Keratinocyte (primary cell): ENCODE results near the gene TTF1. TPM values are rescaled to one million over a fixed set of nuclear protein-coding genes. Genes with fewer than 3 reads are reported as not detected.

Source experiments
- DNase-seq: peaks from one replicate; pipeline ENCODE4 v3.0.0-alpha.2; 2011; ENCODE audit warnings: low read depth, missing footprints, low spot score
- FAIRE-seq: peaks from 2 replicates; lab custom pipeline; 2011; peaks lifted over from hg19 to GRCh38; lab: Jason Lieb, UNC
- H2AFZ ChIP-seq: 2 replicates; pipeline ENCODE4 v1.6.0; 2012; ENCODE audit warnings: low read length, control low read depth, inconsistent platforms; ENCODE audit not compliant: control insufficient read depth
- H3K27ac ChIP-seq: 2 replicates; pipeline ENCODE4 v1.5.1; 2011; ENCODE audit warnings: low read length; ENCODE audit not compliant: control insufficient read depth, insufficient read depth
- H3K27me3 ChIP-seq: 3 replicates; pipeline ENCODE4 v1.6.0; 2011; ENCODE audit warnings: low read length; ENCODE audit not compliant: control insufficient read depth, insufficient read depth; ENCODE audit errors: extremely low read depth
- H3K36me3 ChIP-seq, 2 experiments: 2 replicates in 1 of 2; 3 replicates in 1 of 2; pipeline ENCODE4 v1.5.1; 2011; ENCODE audit warnings: low read length in 2 of 2, mild to moderate bottlenecking in 1 of 2; ENCODE audit not compliant: control insufficient read depth in 2 of 2, insufficient read depth in 2 of 2; ENCODE audit errors: extremely low read depth in 1 of 2
- H3K4me1 ChIP-seq: 3 replicates; pipeline ENCODE4 v1.5.1; 2011; ENCODE audit warnings: low read length; ENCODE audit not compliant: control insufficient read depth, insufficient read depth; ENCODE audit errors: extremely low read depth
- H3K4me2 ChIP-seq: 3 replicates; pipeline ENCODE4 v1.6.0; 2011; ENCODE audit warnings: low read depth, low read length; ENCODE audit not compliant: control insufficient read depth, insufficient read depth; ENCODE audit errors: extremely low read depth
- H3K4me3 ChIP-seq, 3 experiments: fragments of 200-600 bp in 1 of 3; sonication (generic) in 1 of 3; 2 replicates in 2 of 3; 3 replicates in 1 of 3; pipeline ENCODE4 v1.5.1; 2011 to 2016; ENCODE audit warnings: low read length in 3 of 3, mild to moderate bottlenecking in 3 of 3, control low read depth in 2 of 3, inconsistent platforms in 1 of 3, low read depth in 1 of 3, mixed read lengths in 1 of 3, mixed run types in 1 of 3, moderate library complexity in 1 of 3; ENCODE audit not compliant: control insufficient read depth in 2 of 3, insufficient read depth in 2 of 3; ENCODE audit errors: extremely low read depth in 1 of 3
- H3K79me2 ChIP-seq: 2 replicates; pipeline ENCODE4 v1.6.0; 2012; ENCODE audit warnings: low read length; ENCODE audit not compliant: control insufficient read depth, insufficient read depth
- H3K9ac ChIP-seq: 3 replicates; pipeline ENCODE4 v1.6.0; 2011; ENCODE audit warnings: low read length; ENCODE audit not compliant: control insufficient read depth, insufficient read depth; ENCODE audit errors: extremely low read depth
- H3K9me1 ChIP-seq: 3 replicates; pipeline ENCODE4 v1.6.0; 2011; ENCODE audit warnings: low read length; ENCODE audit not compliant: control insufficient read depth, insufficient read depth; ENCODE audit errors: extremely low read depth
- H3K9me3 ChIP-seq: 2 replicates; pipeline ENCODE4 v1.5.1; 2012; ENCODE audit warnings: low read depth, low read length; ENCODE audit not compliant: control insufficient read depth
- H4K20me1 ChIP-seq: 3 replicates; pipeline ENCODE4 v1.6.0; 2011; ENCODE audit warnings: low read length; ENCODE audit not compliant: control insufficient read depth, insufficient read depth; ENCODE audit errors: extremely low read depth
- EZH2 ChIP-seq: IDR thresholded peaks from one replicate; pipeline ENCODE4 v1.6.1; 2012; ENCODE audit warnings: inconsistent platforms, mild to moderate bottlenecking, low read length, moderate library complexity
- dilution Hi-C: fragments of 300-500 bp; cut with MboI; formaldehyde crosslinking; loops from one replicate; pipeline ENCODE4 v1.7.0; 2020; ENCODE audit warnings: low sequenced_read_pairs; ENCODE audit not compliant: extremely low pct_ligation_motif_present
- polyA plus RNA-seq, 5 experiments: library from polyadenylated mRNA; depleted of rRNA in 3 of 5; stranded (reverse) in 3 of 5; stranded (forward) in 1 of 5; unstranded in 1 of 5; fragments of >200 nt; gene quantifications; 1 replicate in 1 of 5; 2 replicates in 3 of 5; 3 replicates in 1 of 5; pipeline versions ENCODE4 v1.2.1 to v1.2.3, GENCODE V29; 2011 to 2012; ENCODE audit warnings: missing spikeins in 2 of 5, low read depth in 1 of 5, low replicate concordance in 1 of 5
- TF ChIP-seq, protein P1 (sequence below), 3 experiments: IDR thresholded peaks in 1 of 3; conservative IDR thresholded peaks in 1 of 3; optimal IDR thresholded peaks in 1 of 3; 2 replicates in 2 of 3; 3 replicates in 1 of 3; pipeline versions ENCODE3 to v1.5.1; 2011; ENCODE audit warnings: low read length in 3 of 3, mild to moderate bottlenecking in 3 of 3, moderate library complexity in 2 of 3, control low read depth in 1 of 3, inconsistent platforms in 1 of 3; ENCODE audit not compliant: insufficient read depth in 2 of 3; ENCODE audit errors: extremely low read depth in 1 of 3

The TTF1 gene
- polyA plus RNA-seq, 1 donor (not counting 4 experiments of a cell fraction or from before 2014, with no cell fraction given) = 7.2 TPM

DNA sequence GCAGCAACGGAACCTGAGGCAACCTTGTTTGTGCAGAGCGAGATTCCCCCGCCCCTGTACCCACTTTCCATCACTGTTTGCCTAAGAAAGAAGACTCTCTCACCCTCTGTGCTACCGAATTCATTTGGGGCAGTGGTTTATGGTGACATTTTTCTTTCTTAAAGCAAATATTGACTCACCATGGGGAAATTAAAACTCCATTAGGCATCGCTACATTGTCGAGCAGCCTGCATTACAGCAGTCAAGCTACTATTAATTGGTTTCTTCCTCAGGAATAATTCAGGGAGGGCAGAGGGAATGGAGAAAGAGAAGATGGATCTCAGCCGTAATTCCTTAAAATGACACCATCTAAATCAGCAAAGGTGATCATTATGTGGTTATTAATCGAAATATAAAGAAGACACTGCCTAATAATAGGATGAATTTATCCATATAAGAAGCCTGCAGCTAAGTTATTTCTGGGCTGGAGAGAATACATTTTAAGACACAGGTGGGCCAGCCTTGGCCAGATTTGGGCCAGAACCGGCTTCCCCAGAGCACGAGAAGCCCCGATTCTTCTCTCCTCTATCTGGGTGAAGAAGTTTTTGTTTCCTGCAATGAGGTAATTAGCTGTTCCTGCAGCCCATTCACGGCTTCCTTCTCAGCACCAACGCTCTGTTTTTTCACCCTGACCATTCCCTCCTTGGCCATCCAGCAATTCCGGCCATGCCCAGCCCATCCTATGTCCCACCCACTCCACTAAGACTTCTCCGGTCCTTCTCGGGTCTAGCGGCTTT, 20.2 kb upstream of the TTF1 start:
- H4K20me1 ChIP-seq = no peaks in the 10 kb centered on the region
- H3K4me1 ChIP-seq = no peaks in the 10 kb centered on the region
- no peaks in the 10 kb centered on the region for H3K9me3 ChIP-seq
- no peak overlapping the region for H3K4me3 ChIP-seq
- no peak overlapping the region for H3K27ac ChIP-seq
- DNase-seq (no peak), FAIRE-seq (no peak)
- no peaks in the 10 kb centered on the region for H3K36me3 ChIP-seq
- H3K79me2 ChIP-seq = no peaks in the 10 kb centered on the region
- TF ChIP-seq EZH2 = no peak
- TF ChIP-seq, protein P1, sequence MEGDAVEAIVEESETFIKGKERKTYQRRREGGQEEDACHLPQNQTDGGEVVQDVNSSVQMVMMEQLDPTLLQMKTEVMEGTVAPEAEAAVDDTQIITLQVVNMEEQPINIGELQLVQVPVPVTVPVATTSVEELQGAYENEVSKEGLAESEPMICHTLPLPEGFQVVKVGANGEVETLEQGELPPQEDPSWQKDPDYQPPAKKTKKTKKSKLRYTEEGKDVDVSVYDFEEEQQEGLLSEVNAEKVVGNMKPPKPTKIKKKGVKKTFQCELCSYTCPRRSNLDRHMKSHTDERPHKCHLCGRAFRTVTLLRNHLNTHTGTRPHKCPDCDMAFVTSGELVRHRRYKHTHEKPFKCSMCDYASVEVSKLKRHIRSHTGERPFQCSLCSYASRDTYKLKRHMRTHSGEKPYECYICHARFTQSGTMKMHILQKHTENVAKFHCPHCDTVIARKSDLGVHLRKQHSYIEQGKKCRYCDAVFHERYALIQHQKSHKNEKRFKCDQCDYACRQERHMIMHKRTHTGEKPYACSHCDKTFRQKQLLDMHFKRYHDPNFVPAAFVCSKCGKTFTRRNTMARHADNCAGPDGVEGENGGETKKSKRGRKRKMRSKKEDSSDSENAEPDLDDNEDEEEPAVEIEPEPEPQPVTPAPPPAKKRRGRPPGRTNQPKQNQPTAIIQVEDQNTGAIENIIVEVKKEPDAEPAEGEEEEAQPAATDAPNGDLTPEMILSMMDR (optimal IDR thresholded peaks at IDR 0.05 in 1 of 3, IDR thresholded peaks at IDR 0.05 in 1 of 3, conservative IDR thresholded peaks at IDR 0.05 in 1 of 3; ENCODE audit: extremely low read depth in 1 of 3, insufficient read depth in 2 of 3, low read length in 3 of 3) = no peak
- no peak overlapping the region for H2AFZ ChIP-seq
- peaks cover 39% of the 10 kb centered on the region for H3K27me3 ChIP-seq
- dilution Hi-C loops = no loop called here
- no peak overlapping the region for H3K4me2 ChIP-seq
- no peak overlapping the region for H3K9ac ChIP-seq
- no peaks in the 10 kb centered on the region for H3K9me1 ChIP-seq

DNA sequence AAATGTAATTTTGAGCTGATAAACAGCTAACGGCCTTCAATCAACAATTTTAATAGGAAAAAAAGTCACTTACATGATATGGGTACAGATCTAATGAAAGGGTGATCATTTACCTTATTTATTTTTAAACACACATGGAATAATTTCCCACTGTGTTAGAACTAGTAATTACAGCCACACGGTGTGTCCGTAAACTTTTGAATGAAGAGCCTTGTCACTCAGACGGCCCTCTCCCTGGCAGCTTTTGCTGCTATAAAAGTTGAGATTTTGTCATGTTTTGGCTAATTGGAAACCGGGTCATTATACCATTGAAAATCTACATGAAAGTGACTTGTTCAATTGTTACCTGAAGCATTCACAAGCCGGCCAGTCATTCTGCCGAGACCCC, 19.0 kb upstream of the TTF1 start:
- TF ChIP-seq, protein P1 (optimal IDR thresholded peaks at IDR 0.05 in 1 of 3, IDR thresholded peaks at IDR 0.05 in 1 of 3, conservative IDR thresholded peaks at IDR 0.05 in 1 of 3; ENCODE audit: extremely low read depth in 1 of 3, insufficient read depth in 2 of 3, low read length in 3 of 3) = no peak
- dilution Hi-C loops = no loop called here
- no peak for FAIRE-seq

More for the DNA sequence above, 19.0 kb upstream of the TTF1 start:
- no peak overlapping the region for H3K4me2 ChIP-seq
- no peaks in the 10 kb centered on the region for H3K36me3 ChIP-seq
- no peaks in the 10 kb centered on the region for H3K4me1 ChIP-seq
- H2AFZ ChIP-seq = no peak overlapping the region
- no peak for DNase-seq
- H4K20me1 ChIP-seq = no peaks in the 10 kb centered on the region
- no peak overlapping the region for H3K27ac ChIP-seq
- no peak overlapping the region for H3K9ac ChIP-seq
- H3K9me1 ChIP-seq = no peaks in the 10 kb centered on the region
- H3K27me3 ChIP-seq = peaks cover 39% of the 10 kb centered on the region
- H3K9me3 ChIP-seq = no peaks in the 10 kb centered on the region
- H3K4me3 ChIP-seq = no peak overlapping the region
- H3K79me2 ChIP-seq = no peaks in the 10 kb centered on the region
